Left ventricle myocardium superior (tissue), 1 donor: ENCODE measurements around the gene MTUS2. TPM values are rescaled to one million over a fixed set of nuclear protein-coding genes. Genes with fewer than 3 reads are reported as not detected.
"Not testable (repeated sequence)": the region's sequence is repeated elsewhere in the genome, so short reads cannot be mapped to it uniquely, and the experiment has no call there.

Source experiments
- ATAC-seq: fragments of 200-7000 bp; cut with Tn5 transposase; one replicate; pipeline ENCODE4 v1.9.1; 2020; ENCODE audit warnings: mild to moderate bottlenecking, moderate library complexity
- DNase-seq: peaks from one replicate; pipeline ENCODE4 v3.0.0-alpha.2; 2020
- intact Hi-C: fragments of 100-400 bp; cut with micrococcal nuclease; formaldehyde crosslinking; loops from one replicate; pipeline ENCODE4 v1.11.0; 2022
- total RNA-seq: library from RNA; stranded (reverse); fragmentation: NEBNext Ultra II Directional; extraction: Animal tissue kit (Norgen Biotek cat#: 25700); gene quantifications from one replicate; pipeline ENCODE4 v1.2.1, GENCODE V29; 2021
- donor health status: DM: no; HTN: yes; CAD: no; lungs with severe emphysema.

Gene MTUS2
- total RNA-seq, 1 donor from 2014 or later: 126 TPM

DNA sequence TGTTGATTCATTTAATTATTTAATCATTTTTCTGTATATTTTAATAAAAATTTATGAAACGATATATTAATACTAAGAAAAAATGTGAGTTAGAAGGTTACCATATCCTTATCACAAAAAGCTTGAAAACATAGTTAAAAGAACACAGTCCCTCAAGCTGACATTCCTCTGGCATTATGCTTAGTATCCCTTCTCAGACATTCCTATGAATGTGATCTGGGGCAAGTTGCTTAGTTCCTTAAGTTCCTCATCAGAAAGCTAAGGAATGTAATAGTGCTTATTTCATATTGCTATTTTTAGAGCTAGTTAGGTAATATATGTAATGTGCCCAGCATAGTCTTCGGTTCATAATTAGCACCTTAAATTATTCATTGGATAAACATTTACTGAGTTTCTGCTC lies 122.8 kb downstream of the MTUS2 start:
- intact Hi-C loops: no loop called here
- ATAC-seq (peak; percentile 17), DNase-seq (no peak)

DNA sequence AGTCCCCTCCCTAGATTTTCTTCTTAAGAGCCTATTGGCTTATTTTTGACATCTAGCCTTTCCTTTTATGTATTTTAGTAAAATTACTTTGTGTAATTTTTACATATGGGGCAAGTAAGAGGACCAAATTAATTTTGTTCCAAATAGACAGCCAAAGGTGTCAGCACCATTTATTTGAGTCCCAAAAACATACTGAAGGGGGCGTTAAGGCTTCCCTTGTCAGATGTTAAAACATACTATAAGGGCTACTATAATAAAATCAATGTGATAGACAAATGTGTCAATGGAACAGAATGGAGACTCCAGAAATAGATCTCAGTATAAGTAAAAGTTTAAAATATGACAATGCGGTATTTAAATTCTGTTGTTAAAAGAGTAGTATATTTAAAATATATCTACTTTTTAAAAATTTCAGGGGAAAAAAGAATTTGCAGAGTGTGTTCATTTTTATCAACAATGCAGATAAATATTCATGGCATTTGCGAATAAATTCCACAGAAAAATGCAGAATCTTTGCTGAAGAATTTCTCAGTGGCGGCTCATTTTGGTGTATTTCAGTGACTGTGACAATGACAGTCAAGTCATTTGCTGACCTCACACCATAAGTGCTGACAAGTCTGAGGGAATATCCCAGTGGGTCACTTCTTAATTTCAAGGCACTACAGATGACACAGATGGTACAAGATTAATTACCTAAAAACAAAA lies 133.7 kb downstream of the MTUS2 start:
- intact Hi-C loops: no loop called here
- DNase-seq (no peak), ATAC-seq (no peak)

DNA sequence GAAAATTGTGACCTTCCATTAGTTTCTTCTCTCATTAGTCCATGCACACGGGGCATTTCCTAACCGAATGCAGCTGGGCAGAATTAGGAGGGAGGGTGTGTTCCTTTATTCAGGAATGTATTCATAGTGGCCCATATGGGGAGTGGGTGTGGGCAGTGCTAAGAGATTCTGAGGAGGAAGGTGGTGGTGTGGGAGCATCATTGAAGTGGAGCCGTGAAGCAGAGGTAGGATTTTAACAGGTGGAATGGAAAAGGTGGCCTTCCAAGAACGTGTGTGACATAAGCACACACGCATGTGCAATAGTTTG lies 134.2 kb downstream of the MTUS2 start:
- ATAC-seq (no peak), DNase-seq (no peak)
- intact Hi-C loops: no loop called here

DNA sequence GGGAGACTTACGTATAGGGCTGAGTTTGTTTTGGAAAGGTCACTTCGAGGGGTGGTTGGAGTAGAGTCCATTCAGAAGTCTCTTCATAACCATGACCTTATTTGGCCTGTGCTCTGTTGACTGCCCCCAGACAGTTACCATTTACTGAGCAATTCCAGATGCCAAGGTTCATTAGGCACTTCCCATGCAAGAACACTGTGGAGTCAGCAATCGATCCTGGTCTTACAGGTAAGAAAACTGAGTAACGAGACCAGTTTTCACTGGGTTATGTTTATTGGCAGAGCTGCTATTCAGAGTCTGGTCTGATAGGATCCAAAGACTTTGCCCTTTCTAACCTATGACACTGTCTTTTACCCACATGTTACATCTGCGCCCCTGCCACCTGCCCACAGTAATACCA lies 134.7 kb downstream of the MTUS2 start:
- ATAC-seq (peak; percentile 37), DNase-seq (no peak)
- intact Hi-C loops: loop anchor here (5.0 kb wide), 1 partner anchor 133 kb away; the partner anchor contains the start of gene MTUS2

DNA sequence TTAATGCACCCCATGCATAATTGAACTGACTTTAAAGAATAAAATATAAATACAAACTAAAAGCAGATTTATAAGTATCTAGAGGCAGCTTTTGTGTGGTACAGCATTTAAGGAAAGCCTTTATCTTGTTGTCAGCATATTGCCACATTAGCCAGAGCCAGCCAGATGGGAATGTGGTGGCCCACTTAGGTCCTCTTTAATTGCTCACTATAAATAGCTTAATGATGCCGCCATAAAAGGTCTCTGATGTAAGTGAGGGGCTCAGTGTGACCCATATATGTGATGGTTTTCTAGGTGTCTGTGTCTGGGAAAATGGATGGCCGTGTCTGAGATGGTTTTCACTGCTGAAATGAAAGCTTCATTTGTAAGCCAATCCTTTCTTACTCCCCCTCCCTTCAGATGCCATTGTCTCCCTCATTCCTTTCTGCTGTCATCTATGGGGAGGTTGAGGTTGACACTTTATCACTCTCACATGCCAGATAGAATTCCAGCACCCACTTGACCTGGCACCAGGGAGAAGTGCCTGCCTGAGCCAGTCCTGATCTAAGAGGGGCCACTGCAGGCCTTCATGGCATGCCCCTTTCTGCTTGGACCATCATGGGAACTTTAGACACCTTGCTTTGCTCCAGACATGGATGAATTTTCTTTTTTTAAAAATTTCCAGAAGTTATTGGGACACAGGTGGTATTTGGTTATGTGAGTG lies 135.3 kb downstream of the MTUS2 start:
- DNase-seq: peak; percentile 54
- intact Hi-C loops: loop anchor here (5.0 kb wide), 1 partner anchor 133 kb away; the partner anchor contains the start of gene MTUS2
- peak; percentile 94 for ATAC-seq

GRCh38 chr13:28958018-28958417 lies 137.9 kb downstream of the MTUS2 start:
- DNase-seq: peak; percentile 35
- peak; percentile 16 for ATAC-seq
- intact Hi-C loops: loop anchor here (5.0 kb wide), 1 partner anchor 136 kb away; the partner anchor contains the start of gene MTUS2

DNA sequence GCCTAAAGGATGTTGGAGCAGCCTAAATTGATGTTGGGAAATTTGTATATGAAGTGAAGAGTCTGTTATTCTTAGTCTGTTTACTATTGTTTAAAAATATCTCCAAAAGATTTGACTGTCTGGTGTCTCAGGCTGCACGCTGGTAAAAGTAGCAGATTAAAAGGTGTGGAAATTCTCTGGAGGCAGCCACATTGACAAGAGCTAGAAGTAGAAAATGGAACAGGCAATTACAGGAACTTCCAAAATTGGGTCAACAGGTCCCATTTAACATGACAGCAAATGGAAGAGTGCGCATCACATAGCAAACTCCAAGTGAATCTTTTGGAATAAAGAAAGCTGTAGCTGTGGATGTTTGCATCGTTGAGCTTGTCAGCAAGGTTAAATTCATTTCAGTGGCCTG lies 138.3 kb downstream of the MTUS2 start:
- intact Hi-C loops: loop anchor here (5.0 kb wide), 1 partner anchor 136 kb away; the partner anchor contains the start of gene MTUS2
- DNase-seq (no peak), ATAC-seq (no peak)

DNA sequence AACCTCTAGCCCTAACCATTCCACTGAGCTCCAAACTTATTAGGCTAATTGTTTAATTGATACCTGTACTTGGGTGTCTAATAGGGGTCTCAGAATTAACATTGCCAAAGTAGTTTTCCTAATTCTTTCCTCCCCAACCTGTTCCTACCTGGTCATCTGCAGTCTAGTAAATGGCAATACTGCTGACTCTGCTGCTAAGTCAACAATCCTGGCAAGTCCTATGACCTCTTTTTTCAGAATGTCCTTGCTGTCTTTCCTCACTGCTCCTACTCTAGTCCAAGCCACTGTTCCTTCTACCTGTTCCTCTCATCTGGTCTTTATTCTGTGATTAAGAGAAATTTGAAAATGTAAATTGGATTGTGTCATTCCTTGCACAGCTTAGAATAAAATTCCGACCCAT lies 143.9 kb downstream of the MTUS2 start:
- peak; percentile 20 for ATAC-seq
- intact Hi-C loops: no loop called here

GRCh38 chr13:28964803-28965202 lies 144.7 kb downstream of the MTUS2 start:
- ATAC-seq (peak; percentile 54), DNase-seq (no peak)
- intact Hi-C loops: no loop called here

More for the DNA sequence above, 143.9 kb downstream of the MTUS2 start:
- DNase-seq: no peak

DNA sequence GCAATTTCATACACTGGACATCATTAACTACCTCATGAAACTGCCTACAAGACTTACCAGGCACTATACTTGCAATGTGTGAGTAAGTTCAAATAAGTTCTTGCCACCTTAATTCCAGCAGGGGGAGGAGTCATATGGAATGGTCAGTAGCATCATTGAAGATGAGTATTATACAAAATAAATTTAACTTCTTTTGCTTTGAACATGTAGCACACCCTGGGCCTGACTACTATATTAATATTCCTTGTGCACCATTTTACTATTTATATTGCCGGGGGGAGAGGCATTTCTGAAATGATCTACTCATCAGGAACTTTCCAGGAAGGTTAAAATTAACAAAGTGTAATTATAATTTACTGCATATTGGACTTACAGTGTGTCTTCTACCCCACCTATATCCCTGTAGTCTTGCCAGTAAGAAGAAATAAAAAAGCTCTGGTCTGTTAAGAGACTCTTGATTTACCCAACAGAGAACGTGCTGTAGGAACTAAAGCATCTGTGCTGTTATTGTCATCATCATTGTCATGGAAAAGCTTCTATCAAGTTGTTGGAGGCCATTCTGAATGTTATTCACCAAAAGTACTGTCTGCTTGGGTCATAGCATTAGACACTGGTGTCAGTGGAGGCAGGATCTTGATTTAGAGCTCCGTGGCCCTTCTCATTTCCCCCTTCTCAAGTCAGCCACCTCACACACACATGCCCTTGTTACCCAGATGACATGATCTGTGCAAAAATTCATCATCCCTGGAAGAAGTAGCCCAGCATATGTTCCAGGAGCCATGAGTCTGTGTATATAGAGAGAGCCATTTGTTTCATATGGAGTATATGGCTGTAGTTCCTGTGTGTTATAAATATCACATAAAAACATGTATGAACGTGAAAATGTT lies 147.1 kb downstream of the MTUS2 start:
- intact Hi-C loops: no loop called here
- no peak for DNase-seq
- no peak for ATAC-seq

DNA sequence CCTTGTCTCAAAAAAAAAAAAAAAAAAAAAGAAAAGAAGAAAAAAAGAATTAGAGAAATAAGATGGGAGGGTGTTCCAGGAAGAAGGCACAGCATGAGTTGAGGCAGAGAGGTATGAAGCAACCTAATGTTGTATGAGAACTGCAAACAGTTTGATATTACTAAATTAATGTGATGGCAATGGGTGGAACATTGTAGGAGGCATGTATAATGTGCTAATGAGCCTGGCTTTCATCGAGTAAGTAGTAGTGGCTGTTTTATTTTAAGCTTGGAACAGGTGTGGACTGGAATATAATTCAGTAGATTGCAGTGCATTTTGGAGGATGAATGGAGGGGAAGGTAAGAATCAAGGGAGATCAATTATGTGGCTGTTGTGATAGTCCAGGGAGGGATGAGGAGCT lies 156.1 kb downstream of the MTUS2 start:
- intact Hi-C loops: no loop called here
- DNase-seq (no peak), ATAC-seq (no peak)

- intact Hi-C loops: no loop called here
- ATAC-seq (no peak), DNase-seq (no peak)
Observed at GRCh38 chr13:28976636-28977035, 156.5 kb downstream of the MTUS2 start.

- DNase-seq: no peak
- intact Hi-C loops: no loop called here
- ATAC-seq: no peak
Observed at GRCh38 chr13:28978574-28978973, 158.4 kb downstream of the MTUS2 start.

DNA sequence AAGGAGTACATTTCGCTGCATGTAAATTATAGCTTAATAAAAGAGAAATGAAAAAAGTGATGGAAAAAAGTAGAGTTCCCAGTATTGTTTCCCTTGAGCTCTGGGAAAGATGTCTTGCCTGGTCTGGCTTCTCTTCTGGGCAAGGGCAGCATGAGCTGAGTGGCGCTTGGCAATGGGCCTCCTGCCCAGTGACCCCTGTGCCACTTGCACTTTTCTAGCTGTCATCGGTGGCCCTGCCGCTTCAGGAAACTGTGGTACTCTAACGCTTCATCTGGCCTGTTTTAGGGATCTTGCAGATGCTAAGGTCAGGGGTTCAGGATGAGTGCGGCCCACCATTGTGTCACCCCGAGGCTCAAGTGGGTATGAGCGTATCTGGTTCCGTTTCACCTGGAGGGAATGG lies 161.4 kb downstream of the MTUS2 start:
- peak; percentile 78 for DNase-seq
- intact Hi-C loops: no loop called here
- ATAC-seq: peak; percentile 86

DNA sequence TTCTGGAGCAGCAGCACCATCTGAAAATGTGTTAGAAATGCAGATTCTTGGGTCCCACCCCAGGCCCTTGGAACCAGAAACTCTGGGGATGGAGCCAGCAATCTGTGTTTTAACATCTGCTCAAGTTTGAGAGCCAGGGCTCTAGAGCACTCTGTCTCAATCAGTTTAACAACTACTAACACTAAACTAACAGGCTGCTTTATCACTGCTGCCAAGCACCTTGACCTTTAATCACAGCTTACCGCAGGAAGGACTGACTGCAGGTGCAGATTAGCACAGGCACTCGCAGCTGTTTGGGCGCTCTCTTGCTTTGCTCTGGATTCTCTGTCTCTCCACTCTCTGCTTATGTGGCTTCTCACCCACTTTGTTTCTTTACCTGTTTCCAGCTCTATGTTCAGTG lies 163.5 kb downstream of the MTUS2 start:
- peak; percentile 39 for ATAC-seq
- intact Hi-C loops: no loop called here
- no peak for DNase-seq

DNA sequence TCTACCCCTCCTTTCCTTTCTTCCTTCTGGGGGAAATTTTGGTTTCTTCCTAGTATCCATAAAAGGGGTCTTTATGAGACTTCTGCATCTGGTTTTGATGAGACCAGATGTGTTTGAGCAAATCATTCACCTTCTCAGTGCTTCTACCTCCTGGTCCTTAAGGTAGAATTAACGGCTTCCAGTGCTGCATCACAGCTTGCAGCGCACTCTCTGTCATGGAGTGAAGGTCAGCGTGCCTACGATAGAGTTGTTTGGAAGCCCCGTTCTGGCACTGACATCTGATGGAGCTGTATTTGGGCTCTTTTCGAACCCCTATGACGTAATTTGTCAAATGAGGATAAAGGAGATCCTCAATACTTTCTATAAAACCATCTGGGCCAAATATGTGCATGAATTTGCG lies 164.2 kb downstream of the MTUS2 start:
- DNase-seq (no peak), ATAC-seq (no peak)
- intact Hi-C loops: no loop called here

GRCh38 chr13:28984825-28985224 lies 164.7 kb downstream of the MTUS2 start:
- no peak for ATAC-seq
- no peak for DNase-seq
- intact Hi-C loops: no loop called here

- ATAC-seq, DNase-seq, intact Hi-C loops: not testable (repeated sequence)
Observed at GRCh38 chr13:28990378-28990777, 170.2 kb downstream of the MTUS2 start.

GRCh38 chr13:28991764-28992163 lies 171.6 kb downstream of the MTUS2 start:
- DNase-seq: peak; percentile 45
- intact Hi-C loops: no loop called here
- peak; percentile 88 for ATAC-seq

GRCh38 chr13:29000826-29001225 lies 180.7 kb downstream of the MTUS2 start:
- intact Hi-C loops: no loop called here
- no peak for DNase-seq
- peak; percentile 63 for ATAC-seq
